Fibroblast of lung (primary cell): ENCODE results near the gene SDSL. TPM values are rescaled to one million over a fixed set of nuclear protein-coding genes. Genes with fewer than 3 reads are reported as not detected.

Experiments used
- DNase-seq, 2 donors: peaks; one replicate each; pipeline versions ENCODE4 v3.0.0 to v3.0.0-alpha.2; 2010; ENCODE audit warnings: low read depth in 2 of 2
- H2AFZ ChIP-seq: 2 replicates; pipeline ENCODE4 v1.5.1; 2012; ENCODE audit warnings: low read length, control low read depth, inconsistent platforms
- H3K27ac ChIP-seq: 2 replicates; pipeline ENCODE4 v1.5.1; 2011; ENCODE audit warnings: low read length, control low read depth; ENCODE audit not compliant: insufficient read depth
- H3K27me3 ChIP-seq: 2 replicates; pipeline ENCODE4 v1.5.1; 2011; ENCODE audit warnings: mild to moderate bottlenecking, low read length; ENCODE audit not compliant: control insufficient read depth, insufficient read depth
- H3K36me3 ChIP-seq: 2 replicates; pipeline ENCODE4 v1.5.1; 2011; ENCODE audit warnings: low read length; ENCODE audit not compliant: control insufficient read depth, insufficient read depth
- H3K4me1 ChIP-seq: 2 replicates; pipeline ENCODE4 v1.5.1; 2011; ENCODE audit warnings: low read length; ENCODE audit not compliant: control insufficient read depth, insufficient read depth; ENCODE audit errors: extremely low read depth
- H3K4me2 ChIP-seq: 2 replicates; pipeline ENCODE4 v1.5.1; 2011; ENCODE audit warnings: low read length, control low read depth; ENCODE audit not compliant: insufficient read depth; ENCODE audit errors: extremely low read depth
- H3K4me3 ChIP-seq, 4 experiments: fragments of 200-600 bp in 1 of 4; sonication (generic) in 1 of 4; replicated peaks in 1 of 4; 2 replicates each; pipeline ENCODE4 v1.5.1; 2011 to 2016; ENCODE audit warnings: low read length in 4 of 4, low read depth in 3 of 4, mild to moderate bottlenecking in 3 of 4, control low read depth in 2 of 4, inconsistent platforms in 1 of 4, mixed read lengths in 1 of 4; ENCODE audit not compliant: insufficient read depth in 1 of 4; ENCODE audit errors: control extremely low read depth in 1 of 4
- H3K79me2 ChIP-seq: 2 replicates; pipeline ENCODE4 v1.5.1; 2012; ENCODE audit warnings: mild to moderate bottlenecking, low read length, inconsistent platforms; ENCODE audit not compliant: control insufficient read depth, insufficient read depth
- H3K9ac ChIP-seq: 2 replicates; pipeline ENCODE4 v1.5.1; 2011; ENCODE audit warnings: mild to moderate bottlenecking, low read length, control low read depth; ENCODE audit not compliant: insufficient read depth
- H3K9me3 ChIP-seq: 2 replicates; pipeline ENCODE4 v1.5.1; 2012; ENCODE audit warnings: low read depth, low read length; ENCODE audit not compliant: control insufficient read depth, insufficient read depth
- H4K20me1 ChIP-seq: 2 replicates; pipeline ENCODE4 v1.5.1; 2011; ENCODE audit warnings: low read length; ENCODE audit not compliant: control insufficient read depth, insufficient read depth; ENCODE audit errors: extremely low read depth
- EZH2 ChIP-seq: IDR thresholded peaks from 2 replicates; pipeline ENCODE4 v1.5.1; 2012; ENCODE audit warnings: low read length, control low read depth, mild to moderate bottlenecking; ENCODE audit errors: missing control alignments
- polyA plus RNA-seq, 2 donors: library from polyadenylated mRNA; depleted of rRNA in 1 of 2; stranded (reverse) in 1 of 2; unstranded in 1 of 2; fragments of >200 nt; gene quantifications; 2 replicates each; pipeline ENCODE4 v1.2.1, GENCODE V29; 2011 to 2012; ENCODE audit warnings: missing spikeins in 1 of 2
- total RNA-seq: library from RNA; depleted of rRNA; stranded (reverse); fragments of >200 nt; gene quantifications from 2 replicates; pipeline ENCODE4 v1.2.1, GENCODE V29; 2014
- TF ChIP-seq, protein P1 (sequence below), 2 donors: IDR thresholded peaks in 1 of 2; conservative IDR thresholded peaks in 1 of 2; 1 replicate in 1 of 2; 2 replicates in 1 of 2; pipeline ENCODE4 v1.5.1; 2011 to 2012; ENCODE audit warnings: low read length in 2 of 2, control low read depth in 1 of 2, inconsistent platforms in 1 of 2, low read depth in 1 of 2, mild to moderate bottlenecking in 1 of 2

The SDSL gene
- total and polyA plus RNA-seq, 2 donors (not counting 1 experiment from before 2014, with no cell fraction given) = 5.1 to 12.4 TPM

DNA sequence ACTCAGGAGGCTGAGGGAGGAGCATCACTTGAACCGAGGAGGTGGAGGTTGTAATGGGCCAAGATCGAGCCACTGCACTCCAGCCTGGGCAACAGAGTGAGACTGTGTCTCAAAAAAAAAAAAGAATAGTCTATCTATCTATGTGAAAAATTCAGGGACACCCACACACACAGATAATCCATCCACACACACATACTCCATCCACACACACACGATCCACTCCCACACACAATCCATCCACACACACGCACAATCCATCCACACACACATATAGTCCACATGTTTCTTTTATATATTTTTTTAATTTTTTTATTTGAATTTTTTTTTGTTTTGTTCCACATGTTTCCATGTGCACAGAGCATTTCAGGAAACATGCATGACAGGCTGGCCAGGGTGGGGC lies 21.8 kb upstream of the SDSL start:
- Histone ChIP-seq H3K4me1 (no peaks in the 10 kb centered on the region), H2AFZ (no peak overlapping the region), H3K27me3 (peaks cover 3% of the 10 kb centered on the region), H3K36me3 (no peaks in the 10 kb centered on the region), H3K79me2 (no peaks in the 10 kb centered on the region), H3K4me3 (no peak overlapping the region), H3K9ac (no peak overlapping the region), H4K20me1 (no peaks in the 10 kb centered on the region), H3K9me3 (no peaks in the 10 kb centered on the region), H3K4me2 (no peak overlapping the region), H3K27ac (no peak overlapping the region)
- no peak for DNase-seq
- TF ChIP-seq, protein P1, sequence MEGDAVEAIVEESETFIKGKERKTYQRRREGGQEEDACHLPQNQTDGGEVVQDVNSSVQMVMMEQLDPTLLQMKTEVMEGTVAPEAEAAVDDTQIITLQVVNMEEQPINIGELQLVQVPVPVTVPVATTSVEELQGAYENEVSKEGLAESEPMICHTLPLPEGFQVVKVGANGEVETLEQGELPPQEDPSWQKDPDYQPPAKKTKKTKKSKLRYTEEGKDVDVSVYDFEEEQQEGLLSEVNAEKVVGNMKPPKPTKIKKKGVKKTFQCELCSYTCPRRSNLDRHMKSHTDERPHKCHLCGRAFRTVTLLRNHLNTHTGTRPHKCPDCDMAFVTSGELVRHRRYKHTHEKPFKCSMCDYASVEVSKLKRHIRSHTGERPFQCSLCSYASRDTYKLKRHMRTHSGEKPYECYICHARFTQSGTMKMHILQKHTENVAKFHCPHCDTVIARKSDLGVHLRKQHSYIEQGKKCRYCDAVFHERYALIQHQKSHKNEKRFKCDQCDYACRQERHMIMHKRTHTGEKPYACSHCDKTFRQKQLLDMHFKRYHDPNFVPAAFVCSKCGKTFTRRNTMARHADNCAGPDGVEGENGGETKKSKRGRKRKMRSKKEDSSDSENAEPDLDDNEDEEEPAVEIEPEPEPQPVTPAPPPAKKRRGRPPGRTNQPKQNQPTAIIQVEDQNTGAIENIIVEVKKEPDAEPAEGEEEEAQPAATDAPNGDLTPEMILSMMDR (conservative IDR thresholded peaks at IDR 0.05 in 1 of 2, IDR thresholded peaks at IDR 0.05 in 1 of 2; ENCODE audit: low read depth in 1 of 2, low read length in 2 of 2) = no peak
- TF ChIP-seq EZH2 = no peak

DNA sequence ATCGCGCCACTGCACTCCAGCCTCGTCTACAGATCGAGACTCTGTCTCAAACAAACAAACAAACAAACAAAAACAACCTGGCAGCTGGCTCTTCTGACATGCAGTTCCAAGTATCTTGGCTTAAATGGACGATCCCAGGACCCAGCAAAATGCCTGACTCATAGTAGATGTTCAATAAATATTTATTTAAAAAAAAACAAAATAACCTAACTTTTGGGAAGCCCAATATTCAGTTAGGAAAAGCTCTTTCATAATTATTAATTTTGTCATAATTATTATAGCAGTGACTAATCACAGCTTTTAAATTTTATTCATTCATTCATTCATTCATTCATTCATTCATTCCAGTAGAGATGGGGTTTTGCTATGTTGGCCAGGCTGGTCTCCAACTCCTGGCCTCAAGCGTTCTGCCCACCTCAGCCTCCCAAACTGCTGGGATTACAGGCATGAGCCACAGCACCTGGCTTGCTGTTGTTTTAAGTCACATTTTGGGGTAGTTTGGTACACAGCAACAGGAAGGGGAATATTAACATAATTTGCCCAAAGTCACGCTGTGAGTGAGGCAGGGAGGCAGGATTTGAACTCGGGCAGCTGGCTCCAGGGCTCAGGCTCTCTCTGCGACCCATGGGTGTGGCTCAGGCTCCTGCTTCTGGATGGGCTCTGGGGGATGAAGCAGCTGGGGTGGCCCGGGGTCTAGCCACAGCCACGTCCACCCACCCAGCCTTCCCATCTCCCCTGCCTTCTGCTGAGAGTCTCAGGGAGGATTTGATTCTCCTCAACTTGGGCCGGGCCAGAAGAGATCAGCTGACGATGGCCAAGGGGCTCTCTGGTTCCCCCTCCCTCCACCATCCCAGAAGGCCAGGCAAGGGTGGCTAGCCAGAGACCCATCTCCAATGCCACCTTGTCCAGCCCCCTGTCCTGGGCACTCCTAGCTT lies 20.8 kb upstream of the SDSL start:
- no peak overlapping the region for H3K4me2 ChIP-seq
- no peaks in the 10 kb centered on the region for H3K9me3 ChIP-seq
- no peak for TF ChIP-seq EZH2
- TF ChIP-seq, protein P1 (conservative IDR thresholded peaks at IDR 0.05 in 1 of 2, IDR thresholded peaks at IDR 0.05 in 1 of 2; ENCODE audit: low read depth in 1 of 2, low read length in 2 of 2) = no peak
- peaks cover 3% of the 10 kb centered on the region for H3K27me3 ChIP-seq
- no peak overlapping the region for H3K9ac ChIP-seq
- H3K79me2 ChIP-seq = no peaks in the 10 kb centered on the region
- H3K36me3 ChIP-seq = no peaks in the 10 kb centered on the region
- no peak for DNase-seq
- no peaks in the 10 kb centered on the region for H3K4me1 ChIP-seq
- no peak overlapping the region for H3K27ac ChIP-seq
- H3K4me3 ChIP-seq = no peak overlapping the region
- H4K20me1 ChIP-seq = no peaks in the 10 kb centered on the region
- no peak overlapping the region for H2AFZ ChIP-seq

DNA sequence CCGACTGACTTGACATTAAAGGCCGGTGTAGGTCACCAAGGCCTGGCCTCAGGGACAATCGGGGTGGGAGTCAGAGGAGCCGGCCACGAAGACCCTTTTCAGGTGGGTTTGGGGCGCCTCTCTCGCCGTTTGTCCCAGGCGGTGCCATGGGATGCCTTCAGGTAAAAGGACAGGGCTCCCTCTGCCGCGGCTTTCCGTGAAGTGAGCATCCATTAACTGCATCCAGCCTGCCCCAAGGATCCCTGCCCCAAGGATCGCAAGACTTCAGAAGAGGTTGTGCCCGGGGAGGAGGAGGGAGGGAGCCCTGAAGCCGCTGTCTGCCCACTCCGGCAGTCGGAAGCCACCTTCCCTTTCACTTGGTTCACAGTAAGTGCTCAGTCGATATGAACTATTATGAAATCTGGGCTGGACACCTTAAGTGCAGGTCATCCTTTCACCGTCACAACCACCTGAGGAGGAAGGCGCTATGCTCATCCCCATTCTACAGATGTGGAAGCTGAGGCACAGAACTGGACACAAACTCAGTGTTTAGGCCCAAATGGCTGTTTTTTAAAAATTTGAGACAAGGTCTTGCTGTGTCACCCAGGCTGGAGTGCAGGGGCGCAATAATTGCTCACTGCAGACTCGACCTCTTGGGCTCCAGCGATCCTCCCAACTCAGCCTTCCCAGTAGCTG lies 19.5 kb upstream of the SDSL start:
- H3K4me1 ChIP-seq = no peaks in the 10 kb centered on the region
- H3K27ac ChIP-seq = no peak overlapping the region
- H3K9me3 ChIP-seq = no peaks in the 10 kb centered on the region
- H3K4me2 ChIP-seq = no peak overlapping the region
- H3K36me3 ChIP-seq = no peaks in the 10 kb centered on the region
- TF ChIP-seq, protein P1 (conservative IDR thresholded peaks at IDR 0.05 in 1 of 2, IDR thresholded peaks at IDR 0.05 in 1 of 2; ENCODE audit: low read depth in 1 of 2, low read length in 2 of 2) = no peak
- no peak for TF ChIP-seq EZH2
- no peaks in the 10 kb centered on the region for H4K20me1 ChIP-seq
- no peak overlapping the region for H3K9ac ChIP-seq
- no peak overlapping the region for H3K4me3 ChIP-seq
- DNase-seq = no peak
- no peaks in the 10 kb centered on the region for H3K27me3 ChIP-seq
- no peaks in the 10 kb centered on the region for H3K79me2 ChIP-seq
- no peak overlapping the region for H2AFZ ChIP-seq
